Activated CD8-positive, alpha-beta memory T cell treated with anti-CD3 and anti-CD28 coated beads, Interleukin-2, amount 50 U/mL, for 24 hours (primary cell): ENCODE results near the gene FREM1.

Source experiments
- DNase-seq: peaks from one replicate; pipeline ENCODE4 v3.0.0-alpha.2; 2020; ENCODE audit errors: extremely low read depth

FREM1 gene

GRCh38 chr9:14756291-14756690 is 153.9 kb downstream of the FREM1 start:
- DNase-seq: no peak

DNA sequence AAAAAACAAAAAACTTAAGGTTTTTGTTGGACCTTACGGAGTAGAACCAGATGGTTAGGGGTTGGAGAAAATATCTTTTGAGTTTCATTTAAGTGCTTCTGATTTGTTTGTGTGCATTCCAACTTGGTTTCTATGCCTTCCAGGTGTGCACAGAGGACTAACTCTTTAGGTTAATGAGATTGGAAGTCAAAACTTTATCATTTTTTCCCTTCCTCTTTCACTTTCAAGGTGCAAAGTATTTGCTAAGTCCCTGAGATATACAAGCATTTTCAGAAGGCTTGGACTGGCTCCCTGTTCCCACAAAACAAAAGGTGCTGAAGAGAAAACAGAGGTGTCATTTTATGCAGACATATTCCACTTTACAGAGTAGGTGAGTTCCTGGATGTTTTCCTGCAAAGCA is 157.4 kb downstream of the FREM1 start:
- DNase-seq: no peak

- no peak for DNase-seq
These were observed 158.0 kb downstream of the FREM1 start for GRCh38 chr9:14752271-14752670.

- no peak for DNase-seq
These were observed 159.4 kb downstream of the FREM1 start for GRCh38 chr9:14750821-14751220.

DNA sequence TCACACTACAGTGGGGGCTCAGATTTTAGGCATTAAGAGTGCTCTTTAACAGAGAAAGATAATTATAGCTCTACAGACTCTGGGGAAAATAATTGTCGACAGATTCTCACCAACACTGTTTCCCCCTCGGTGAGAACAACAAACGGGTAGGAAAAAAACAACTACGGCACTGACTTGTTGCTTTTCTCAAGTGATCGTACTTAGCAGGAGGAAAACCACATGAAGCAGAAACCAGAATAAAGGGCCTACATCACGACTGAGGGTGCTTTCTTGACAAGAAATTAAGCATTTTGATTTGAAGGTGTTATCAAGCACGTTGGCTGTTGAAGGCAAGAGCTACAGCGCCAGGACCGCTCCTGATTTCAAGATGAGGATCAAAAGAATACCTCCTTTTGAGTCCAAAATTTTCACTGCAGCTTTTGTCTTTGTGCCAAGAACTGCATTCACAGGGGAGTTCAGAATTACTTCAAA is 160.5 kb downstream of the FREM1 start:
- no peak for DNase-seq

DNA sequence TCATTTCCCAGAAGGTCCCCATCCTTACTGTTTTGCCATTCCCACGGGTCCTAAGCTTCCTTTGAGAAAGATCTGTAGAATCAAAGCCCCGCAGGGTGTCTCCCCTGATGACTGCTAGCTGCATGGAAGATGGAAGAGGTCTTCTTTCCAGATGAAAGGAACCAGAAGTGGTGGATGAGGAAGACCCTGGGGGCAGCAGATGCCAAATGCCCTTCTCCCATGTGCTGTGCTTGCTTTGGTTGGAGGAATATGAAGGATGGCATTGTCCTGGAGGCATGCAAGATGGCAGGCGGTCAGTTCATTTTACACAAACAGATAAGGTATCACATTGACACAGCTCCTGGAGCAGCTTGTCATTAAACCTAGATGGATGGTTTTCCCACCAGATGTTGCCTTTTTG is 161.9 kb downstream of the FREM1 start:
- DNase-seq: no peak

DNA sequence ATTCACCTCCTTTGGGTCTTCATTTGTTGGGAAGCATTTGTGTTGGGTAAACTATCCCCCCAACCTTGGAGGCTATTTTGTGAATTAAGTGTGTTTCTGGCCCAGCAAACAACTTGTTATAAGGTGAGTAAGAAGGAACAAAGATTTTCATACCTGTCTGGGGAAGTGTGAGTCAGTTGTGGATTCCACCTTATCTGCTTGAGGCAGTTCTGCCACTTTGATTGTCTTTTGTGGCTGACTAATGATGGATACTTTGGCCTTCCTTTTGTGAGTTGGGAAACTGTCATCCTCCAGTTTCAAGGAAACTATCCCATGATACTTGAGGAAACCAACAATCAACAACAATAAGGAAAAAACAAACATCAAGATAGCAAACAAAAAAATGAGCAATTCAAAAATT is 163.1 kb downstream of the FREM1 start:
- no peak for DNase-seq

GRCh38 chr9:14746626-14747025 is 163.6 kb downstream of the FREM1 start:
- DNase-seq: no peak

- DNase-seq: no peak
These were observed 165.5 kb downstream of the FREM1 start for GRCh38 chr9:14744768-14745167.

DNA sequence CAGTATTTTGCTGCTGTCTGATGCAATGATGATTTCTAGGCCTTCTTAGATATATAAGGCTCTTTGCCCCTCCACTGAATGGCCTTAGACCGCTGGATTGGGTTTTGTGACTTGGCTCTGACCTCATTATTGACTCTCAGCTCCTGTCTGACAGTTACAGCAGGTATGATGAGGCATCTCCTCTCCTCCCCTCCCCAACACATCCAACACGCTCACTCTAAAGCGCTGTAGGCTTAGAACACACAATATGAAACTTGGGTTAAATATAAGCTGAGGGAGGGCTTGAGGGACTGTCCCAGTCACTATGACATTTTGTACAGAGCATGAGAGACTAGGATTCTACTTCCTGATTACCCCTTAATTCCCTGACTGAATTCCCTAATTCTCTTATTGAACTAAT is 168.9 kb downstream of the FREM1 start:
- DNase-seq: no peak

- DNase-seq: no peak
These were observed 177.1 kb downstream of the FREM1 start for GRCh38 chr9:14733133-14733532.

DNA sequence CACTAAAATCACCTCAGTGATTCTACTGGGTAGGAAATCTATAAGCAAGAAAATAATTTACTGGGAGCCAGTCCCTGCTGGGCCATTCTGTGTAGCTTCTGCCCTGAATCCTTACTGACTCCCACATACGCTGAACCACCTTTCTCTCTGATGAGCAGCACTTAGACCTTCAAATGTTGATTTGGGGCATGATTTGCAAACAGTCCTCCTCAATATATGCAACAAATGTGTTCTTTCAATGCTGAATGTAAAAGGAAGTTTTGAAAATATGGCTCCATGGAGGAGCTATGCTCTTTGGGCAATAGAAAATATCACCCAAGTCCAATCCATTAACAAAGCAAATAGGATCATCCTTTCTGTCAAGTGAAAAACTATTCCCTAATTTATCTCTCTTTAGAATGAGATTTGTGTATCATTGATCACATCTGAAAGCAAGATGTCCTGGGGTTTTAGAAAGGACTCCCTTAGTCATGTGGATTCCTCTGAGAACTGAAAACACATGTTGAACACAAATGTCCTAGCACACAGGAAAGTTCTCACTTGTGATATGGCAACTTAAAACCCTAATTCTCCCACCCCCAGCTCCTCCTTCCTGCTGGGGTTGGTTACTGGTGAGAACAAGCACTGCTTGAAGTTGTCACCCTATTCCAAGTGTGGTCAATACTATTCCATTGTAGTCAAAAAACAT is 178.8 kb downstream of the FREM1 start:
- DNase-seq: no peak

GRCh38 chr9:14730461-14730898 is 179.7 kb downstream of the FREM1 start:
- DNase-seq: no peak

DNA sequence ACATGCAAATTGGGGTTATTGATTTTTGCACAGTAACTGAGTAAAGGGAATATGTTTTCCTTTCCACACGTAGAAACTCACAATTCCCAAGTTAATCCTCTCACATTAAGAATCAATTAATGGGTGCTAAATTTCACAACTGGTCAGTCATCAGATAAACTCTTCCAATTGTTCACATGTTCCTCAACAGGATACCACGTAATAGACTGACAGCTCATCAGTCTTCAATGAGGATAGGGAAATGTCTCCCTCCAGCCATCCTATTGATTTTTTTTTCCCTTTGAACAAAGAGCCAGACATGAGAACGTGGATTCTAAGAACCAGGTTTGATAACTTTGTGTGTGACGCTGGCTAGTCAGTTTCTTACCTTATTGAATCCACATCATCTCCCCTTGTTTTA is 186.9 kb downstream of the FREM1 start:
- DNase-seq: no peak

DNA sequence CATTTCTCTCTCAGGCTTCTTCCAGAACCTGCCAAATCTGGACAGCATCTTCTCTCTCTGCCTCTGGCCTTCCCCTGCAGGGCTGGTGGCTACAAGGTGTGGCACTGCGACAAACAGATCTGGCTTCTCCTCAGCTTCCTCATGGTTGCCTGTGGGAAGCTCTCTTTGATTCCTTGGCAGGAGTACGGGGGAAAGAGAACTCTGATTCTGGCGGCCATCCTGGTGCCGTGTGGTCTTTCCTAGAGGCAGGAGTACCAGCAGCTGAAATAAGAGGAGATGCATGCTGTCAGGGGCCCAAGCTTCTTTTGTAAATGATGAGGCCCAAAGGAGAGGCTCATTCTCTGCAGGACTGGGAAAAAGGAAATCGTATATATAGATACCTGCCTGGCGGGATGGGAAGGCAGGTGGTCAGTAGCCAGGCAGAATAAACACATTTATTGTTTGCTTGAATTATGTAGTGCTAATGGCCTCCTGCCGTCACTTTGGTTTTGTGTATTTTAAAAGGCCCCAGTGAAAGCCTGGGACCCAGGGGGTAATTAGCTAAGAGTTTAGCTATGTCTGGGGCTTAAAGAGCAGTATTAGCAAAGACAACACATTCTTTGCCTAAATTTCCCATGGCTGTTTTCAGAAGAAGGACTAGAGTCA is 187.7 kb downstream of the FREM1 start, which contains the start of gene CER1:
Gene CER1 (minus strand): TSS at position 343 of the 645 bp plus-strand sequence. CDS start 61 bp downstream, at position 282.
- DNase-seq: no peak

- no peak for DNase-seq
These were observed 190.9 kb downstream of the FREM1 start for GRCh38 chr9:14719231-14719923.

DNA sequence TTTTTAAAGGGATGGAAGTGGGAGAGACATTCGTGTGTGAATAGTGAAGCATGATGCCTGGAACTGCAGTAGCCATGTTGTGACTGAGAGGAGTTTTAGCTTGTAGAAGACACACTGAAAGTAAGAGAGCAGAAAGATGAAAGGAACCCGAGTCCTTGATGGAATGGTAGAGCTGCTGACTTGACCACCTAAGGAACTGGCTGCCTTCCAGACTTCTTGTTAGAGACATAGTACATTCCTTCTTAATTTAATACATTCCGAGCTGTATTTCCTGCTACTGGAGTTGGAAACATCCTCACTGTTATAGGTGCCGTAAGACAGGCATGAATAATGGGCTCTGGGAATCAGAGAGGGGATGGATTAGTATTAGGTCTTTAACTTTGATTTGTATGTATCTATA is 195.1 kb downstream of the FREM1 start:
- DNase-seq: no peak

- DNase-seq: no peak
These were observed 197.0 kb downstream of the FREM1 start for GRCh38 chr9:14713187-14713767.

DNA sequence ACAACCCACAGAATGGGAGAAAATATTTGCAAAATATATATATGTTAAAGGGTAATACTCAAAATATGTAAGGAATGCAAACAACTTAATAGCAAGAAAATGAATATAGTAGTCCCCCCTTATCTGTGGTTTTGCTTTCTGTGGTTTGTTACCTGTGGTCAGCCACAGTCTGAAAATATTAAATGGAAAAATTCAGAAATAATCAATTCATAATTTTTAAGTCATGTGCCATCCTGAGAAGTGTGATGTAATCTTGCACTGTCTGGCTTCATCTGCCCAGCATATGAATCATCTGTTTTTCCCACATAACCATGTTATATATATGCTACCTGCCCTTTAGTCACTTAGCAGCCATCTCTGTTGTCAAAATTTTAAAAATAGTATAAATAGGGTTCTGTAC is 199.4 kb downstream of the FREM1 start:
- no peak for DNase-seq

DNA sequence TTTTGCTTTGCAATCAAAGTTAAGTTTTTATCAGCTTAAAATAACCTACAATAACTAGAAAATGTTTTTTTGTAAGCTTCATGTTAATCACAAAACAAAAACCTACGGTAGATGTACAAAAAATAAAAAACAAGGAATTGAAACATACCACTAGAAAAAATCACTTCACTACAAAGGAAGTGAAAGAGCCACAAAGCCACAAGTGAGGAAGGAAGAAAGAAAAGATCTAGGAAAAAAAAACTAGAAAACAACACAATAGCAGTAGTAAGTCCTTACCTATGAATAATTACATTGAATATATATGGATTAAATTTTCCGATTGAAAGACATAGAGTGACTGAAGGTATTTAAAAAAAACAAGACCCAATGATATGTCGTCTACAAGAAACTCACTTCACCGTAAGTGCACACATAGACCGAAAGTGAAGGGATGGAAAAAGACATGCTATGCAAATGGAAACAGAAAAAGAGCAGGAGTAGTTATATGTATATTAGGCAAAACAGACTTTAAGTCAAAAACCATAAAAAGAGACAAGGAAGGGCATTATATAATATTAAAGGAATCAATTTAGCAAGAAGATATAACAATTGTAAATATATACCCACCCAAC is 203.6 kb downstream of the FREM1 start:
- no peak for DNase-seq

DNA sequence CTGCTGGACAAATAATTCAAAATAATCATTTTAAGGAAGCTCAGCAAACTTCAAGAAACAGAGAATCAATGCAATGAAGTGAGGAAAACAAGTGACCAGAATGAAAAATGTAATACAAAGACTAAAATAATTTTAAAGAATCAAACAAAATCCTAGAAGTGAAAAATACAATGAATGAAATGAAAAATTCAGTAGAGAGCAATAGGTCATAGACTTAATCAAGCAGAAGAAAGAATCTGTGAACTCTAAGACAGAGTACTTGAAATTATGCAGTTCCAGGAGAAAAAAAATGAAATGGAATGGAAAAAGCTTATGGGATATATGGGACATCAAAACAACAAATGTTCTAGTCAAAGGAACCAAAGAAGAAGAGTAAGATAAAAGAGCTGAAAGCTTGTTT is 205.1 kb downstream of the FREM1 start:
- no peak for DNase-seq

- DNase-seq: no peak
These were observed 205.9 kb downstream of the FREM1 start for GRCh38 chr9:14704281-14704680.
